GM18517 (cell line): Measurements from ENCODE around the gene SAPCD2.
"Not testable (repeated sequence)": the region's sequence is repeated elsewhere in the genome, so short reads cannot be mapped to it uniquely, and the experiment has no call there.

Experiments used
- ATAC-seq: cut with Tn5 transposase; IDR thresholded peaks from one replicate; pipeline ENCODE4 v1.9.1; 2021; ENCODE audit warnings: mild to moderate bottlenecking, moderate library complexity; ENCODE audit not compliant: unreplicated experiment

SAPCD2 gene

DNA sequence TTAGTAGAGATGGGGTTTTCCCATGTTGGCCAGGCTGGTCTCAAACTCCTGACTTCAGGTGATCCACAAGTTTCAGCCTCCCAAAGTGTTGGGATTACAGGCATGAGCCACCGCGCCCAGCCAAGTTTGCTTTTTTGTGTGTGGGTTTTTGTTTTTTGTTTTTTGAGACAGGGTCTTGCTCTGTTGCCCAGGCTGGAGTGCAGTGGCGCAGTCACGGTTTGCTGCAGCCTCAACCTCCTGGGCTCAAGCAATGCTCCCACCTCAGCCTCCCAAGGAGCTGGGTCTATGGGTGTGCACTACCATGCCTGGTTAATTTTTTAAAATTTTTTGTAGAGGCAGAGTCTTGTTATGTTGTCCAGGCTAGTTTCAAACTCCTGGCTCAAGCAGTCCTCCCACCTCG, 36.9 kb downstream of the SAPCD2 start:
- not testable (repeated sequence) for ATAC-seq

DNA sequence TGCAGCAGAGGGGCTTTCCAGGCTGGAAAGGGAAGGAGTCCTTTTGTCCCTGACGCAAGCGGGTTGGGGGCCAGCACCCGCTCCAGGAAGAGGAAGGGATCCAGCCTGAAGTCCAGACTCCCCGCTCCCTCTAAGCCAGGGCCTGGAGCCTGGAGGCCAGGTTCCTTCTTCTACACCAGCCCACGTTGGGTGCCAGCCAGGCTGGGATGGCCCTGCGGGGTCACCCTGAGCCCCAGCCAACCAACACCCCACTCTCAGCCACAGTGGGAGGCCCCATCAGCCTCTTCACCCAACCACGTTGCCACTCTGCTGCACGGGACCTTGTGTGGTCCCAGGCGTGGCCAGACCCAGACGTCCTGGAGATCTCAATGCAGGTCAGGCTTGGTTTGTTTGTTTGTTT, 37.5 kb downstream of the SAPCD2 start:
- no peak for ATAC-seq

GRCh38 chr9:137031904-137032640, 38.3 kb downstream of the SAPCD2 start, which contains the start of gene FUT7:
Gene FUT7 (minus strand): TSS chr9:137032088. CDS start chr9:137031991, 97 bp downstream.
- ATAC-seq = no peak

DNA sequence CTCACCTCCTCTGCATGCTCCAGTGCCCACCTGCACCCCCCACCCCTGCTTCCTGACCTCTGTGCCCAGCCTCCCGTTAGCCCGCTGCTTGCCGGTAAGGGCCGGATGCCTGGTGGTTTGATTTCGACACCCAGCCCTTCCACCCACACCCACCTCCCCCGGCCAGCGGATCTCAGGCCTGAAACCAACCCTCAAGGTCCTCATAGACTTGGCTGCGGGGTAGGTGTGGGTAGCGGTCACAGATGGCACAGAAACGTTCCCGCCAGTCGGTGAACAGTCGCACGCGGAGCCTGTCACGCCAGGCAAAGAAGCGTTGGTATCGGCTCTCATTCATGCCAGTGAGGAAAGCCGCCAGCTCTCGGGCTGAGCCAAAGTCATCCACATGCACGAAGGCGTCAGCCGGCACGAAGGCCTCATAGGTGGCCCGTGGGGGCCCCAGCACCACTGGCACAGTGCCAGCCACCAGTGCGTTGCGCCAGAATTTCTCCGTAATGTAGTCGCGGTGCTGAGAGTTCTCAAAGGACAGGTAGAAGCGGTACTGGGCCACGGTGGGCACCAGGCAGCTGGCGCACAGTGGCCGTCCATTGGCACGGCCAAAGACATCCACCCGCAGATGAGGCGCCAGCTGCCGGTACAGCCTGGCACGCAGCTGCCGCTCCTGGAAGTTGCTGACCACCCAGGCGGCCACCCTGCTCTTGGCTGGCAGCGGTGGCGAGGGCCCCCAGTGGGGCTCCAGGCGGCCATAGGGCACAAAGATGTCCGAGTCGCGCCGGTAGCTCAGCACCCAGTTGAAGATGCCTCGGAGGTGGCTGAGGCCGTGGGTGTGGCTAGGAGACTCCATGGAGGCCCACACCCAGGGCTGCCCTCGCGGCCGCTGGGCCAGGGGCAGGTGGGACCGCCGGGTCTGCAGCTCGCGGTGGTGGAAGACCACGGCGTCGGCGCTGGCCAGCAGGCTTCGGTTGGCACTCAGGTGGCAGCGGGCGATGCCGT, 39.5 kb downstream of the SAPCD2 start:
- no peak for ATAC-seq

DNA sequence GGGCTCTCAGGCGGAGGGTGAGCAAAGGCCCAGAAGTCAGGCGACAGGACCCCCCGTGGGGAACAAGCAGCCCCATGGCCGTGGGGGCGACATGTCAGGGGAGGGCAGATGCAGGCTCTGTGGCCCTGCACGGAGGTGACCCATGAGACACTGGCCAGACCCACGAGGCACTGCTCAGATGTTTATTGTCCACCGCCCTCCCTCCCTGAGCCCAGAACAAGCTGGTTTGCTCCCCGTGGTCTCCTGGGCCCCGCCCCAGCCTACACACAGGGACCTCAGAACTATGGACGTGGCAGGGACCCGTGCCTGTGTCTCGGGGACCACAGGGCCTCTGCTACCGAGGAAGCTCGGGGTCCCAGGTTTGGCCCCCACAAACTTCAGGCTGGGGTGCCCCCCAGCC, 40.4 kb downstream of the SAPCD2 start:
- ATAC-seq = no peak

- peak; percentile 42 for ATAC-seq
These were observed 41.1 kb downstream of the SAPCD2 start for GRCh38 chr9:137029058-137029936.

DNA sequence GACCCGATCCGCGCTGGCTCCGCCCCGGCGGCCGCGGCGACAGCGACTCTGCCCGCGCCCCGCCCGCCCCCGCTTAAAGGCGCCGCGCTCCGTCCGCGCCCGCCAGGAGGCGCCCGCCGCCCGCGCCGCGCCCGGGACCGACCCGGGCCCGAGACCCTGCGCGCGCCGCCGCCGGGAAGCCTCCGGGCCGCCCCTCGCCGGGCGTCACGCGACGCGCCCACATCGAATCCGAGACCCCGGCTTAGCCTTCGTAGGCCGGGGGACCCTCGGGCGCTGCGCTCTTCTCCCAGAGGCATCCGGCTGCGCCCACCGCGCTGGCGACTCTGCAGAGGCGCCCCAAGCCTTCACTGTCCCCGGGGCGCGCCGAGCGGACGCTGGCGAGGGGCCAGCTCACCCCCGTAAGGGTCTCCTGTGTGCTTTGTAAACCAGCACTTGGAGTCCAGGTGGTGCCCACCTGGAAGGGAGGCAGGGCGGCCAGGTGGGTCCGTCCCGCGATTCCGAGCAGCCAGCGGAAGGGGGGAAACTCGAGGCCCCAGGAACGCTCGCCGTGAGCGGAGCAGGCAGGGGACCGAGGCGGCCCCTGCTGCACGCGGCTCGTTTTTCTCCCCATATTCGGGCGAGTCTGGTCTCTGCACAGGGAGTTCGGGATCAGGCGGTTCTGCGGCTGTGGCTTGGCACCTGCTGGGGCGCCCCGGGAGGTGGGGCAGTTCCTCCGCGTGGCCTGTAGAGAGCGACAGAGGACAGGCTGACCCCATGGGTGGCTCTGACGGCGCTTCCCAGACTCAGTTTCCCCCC, 41.9 kb downstream of the SAPCD2 start:
- ATAC-seq = no peak

GRCh38 chr9:137027369-137028262, 42.7 kb downstream of the SAPCD2 start, which contains the start of gene ABCA2:
Gene ABCA2 (minus strand): TSS chr9:137028237. CDS start chr9:137028140, 97 bp downstream.
- ATAC-seq = no peak

DNA sequence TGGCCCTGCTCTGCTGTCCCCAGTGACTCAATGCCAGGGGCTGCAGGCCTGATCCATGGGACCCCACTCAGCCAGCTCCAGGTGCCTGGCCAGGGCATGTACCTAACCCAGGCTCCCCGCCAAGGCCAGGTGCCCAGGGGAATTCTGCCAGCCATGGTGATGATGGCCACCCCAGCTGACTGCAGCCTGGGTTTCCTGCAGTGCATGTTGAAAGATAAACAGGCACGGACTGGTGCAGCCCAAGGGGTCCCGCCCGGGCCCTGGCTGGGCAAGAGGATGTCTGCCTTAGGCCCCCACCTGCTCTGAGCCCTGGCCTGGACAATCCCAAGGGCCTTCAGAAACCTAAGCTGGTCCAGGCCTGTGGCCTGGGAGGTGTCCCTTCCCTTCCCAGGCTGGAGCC, 43.5 kb downstream of the SAPCD2 start:
- ATAC-seq = no peak

GRCh38 chr9:137026384-137026783, 44.0 kb downstream of the SAPCD2 start:
- no peak for ATAC-seq

DNA sequence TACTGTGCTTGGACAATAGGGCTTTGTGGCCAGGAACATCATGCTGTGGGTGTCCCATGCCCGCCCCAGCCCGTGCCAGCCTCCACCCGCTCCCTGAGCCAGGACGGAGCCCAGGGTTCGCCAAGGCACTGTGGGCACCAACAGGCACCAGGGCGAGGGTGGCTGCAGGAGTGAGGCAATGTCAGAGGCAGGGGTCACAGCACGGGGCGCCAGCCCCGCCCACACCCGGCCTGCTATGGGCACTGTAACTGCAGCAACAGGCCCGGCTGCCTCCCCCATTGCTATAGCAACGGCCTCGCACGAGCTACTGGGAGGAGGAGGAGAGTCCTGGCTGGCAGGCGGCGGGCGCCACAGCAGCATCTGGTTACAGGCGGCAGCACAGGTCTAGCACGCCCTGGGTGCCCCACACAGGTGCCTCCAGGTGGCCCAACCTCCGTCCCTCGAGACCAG, 44.8 kb downstream of the SAPCD2 start:
- ATAC-seq = no peak

DNA sequence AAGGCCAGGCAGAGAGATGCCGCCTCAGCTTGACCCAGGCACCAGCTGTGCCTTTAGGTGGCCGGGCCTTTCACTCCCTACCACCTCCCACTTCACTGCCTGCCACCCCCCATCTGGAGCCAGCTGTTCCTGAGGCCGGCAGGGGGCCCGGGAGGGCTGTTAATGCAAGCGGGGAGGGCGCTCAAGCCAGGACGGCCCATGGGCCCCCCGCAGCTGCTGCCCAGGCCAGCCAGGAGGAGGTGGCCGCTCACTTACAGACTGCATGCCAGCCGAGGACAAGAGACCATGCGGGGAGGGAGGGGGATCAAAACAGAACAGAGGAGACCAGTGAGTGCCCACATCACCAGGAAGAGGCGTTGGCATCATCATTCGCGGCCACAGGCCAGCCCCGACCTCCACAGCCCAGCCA, 46.8 kb downstream of the SAPCD2 start:
- no peak for ATAC-seq

- no peak for ATAC-seq
These were observed 47.2 kb downstream of the SAPCD2 start for GRCh38 chr9:137023157-137023556.

- ATAC-seq = no peak
These were observed 47.7 kb downstream of the SAPCD2 start for GRCh38 chr9:137022662-137023008.

- no peak for ATAC-seq
These were observed 48.2 kb downstream of the SAPCD2 start for GRCh38 chr9:137021979-137022661.

- ATAC-seq = no peak
These were observed 48.8 kb downstream of the SAPCD2 start for GRCh38 chr9:137021568-137021978.

DNA sequence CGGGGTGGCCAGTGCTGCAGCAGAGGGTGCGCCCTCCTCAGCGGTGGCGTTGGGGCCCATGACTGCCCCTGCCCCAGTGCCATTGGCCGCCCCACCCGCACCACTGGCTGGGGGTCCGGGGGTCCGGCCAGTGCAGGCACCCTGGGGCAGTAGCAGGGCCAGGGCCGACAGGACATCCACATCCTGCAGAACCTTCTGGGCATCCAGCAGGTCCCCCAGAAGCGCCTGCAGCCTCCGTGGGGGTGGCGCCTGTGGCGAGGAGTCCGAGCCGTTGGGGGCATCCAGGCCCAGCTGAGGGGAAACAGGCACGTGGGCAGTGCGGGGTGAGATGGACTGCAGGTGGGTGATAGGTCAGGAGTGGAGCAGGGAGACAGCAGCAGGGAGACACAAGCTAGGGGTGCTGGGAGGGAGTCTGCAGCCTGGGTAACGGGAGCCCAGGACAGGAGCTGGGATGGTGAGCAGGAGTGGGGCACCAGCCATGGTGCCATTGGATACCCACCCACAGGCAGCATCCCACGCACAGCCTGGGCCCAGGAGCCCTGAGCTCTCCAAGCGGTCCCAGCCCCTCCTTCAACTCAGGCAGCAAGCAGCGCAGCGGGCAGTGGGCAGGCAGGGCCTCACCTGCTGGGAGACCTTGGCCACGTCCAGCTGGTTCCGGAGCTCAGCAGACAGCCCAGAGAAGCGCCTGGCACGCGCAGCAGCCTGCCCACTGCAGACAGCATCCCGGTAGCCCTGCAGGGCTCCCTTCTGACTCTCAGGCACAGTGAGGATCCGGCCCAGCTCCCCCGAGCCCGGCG, 49.4 kb downstream of the SAPCD2 start:
- no peak for ATAC-seq
